Measurements from ENCODE around the gene ADCY9. TPM values are rescaled to one million over a fixed set of nuclear protein-coding genes. Genes with fewer than 3 reads are reported as not detected.

The ADCY9 gene
- total and polyA plus RNA-seq, 10 donors: 0.70 to 23.0 (median 11.8) TPM

DNA sequence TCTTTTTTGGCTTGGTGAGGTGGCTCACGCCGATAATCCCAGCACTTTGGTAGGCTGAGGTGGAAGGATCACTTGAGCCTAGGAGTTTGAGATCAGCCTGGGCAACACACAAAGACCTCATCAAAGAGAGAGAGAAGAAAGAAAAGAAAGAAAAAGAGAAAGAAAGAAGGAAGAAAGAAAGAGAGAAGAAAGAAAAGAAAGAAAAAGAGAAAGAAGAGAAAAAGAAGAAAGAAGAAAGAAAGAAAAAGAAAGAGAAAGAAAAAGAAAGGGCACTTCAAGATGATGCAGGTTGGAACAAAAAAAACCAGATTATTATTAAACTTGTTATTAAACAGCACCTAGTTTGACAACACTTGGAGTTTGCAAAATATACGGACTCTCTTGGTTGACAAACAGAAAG, 21.2 kb upstream of the ADCY9 start:
- H3K9me3 ChIP-seq: no peaks in the 10 kb centered on the region
- H3K36me3 ChIP-seq: no peaks in the 10 kb centered on the region
- H3K27me3 ChIP-seq (replicated peaks in 1 of 7): peaks cover 0 to 8% (median 0%) of the 10 kb centered on the region in 7 donors
- H3K4me3 ChIP-seq: no peak overlapping the region
- intact Hi-C loops (cut with DNase I; ENCODE audit: low total_unique reads): no loop called here
- TF ChIP-seq, protein P1, sequence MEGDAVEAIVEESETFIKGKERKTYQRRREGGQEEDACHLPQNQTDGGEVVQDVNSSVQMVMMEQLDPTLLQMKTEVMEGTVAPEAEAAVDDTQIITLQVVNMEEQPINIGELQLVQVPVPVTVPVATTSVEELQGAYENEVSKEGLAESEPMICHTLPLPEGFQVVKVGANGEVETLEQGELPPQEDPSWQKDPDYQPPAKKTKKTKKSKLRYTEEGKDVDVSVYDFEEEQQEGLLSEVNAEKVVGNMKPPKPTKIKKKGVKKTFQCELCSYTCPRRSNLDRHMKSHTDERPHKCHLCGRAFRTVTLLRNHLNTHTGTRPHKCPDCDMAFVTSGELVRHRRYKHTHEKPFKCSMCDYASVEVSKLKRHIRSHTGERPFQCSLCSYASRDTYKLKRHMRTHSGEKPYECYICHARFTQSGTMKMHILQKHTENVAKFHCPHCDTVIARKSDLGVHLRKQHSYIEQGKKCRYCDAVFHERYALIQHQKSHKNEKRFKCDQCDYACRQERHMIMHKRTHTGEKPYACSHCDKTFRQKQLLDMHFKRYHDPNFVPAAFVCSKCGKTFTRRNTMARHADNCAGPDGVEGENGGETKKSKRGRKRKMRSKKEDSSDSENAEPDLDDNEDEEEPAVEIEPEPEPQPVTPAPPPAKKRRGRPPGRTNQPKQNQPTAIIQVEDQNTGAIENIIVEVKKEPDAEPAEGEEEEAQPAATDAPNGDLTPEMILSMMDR (IDR thresholded peaks at IDR 0.05 in 8 of 11, conservative IDR thresholded peaks at IDR 0.05 in 3 of 11): no peak
- TF ChIP-seq POLR2A (IDR thresholded peaks at IDR 0.05) (no peak), POLR2AphosphoS5 (IDR thresholded peaks at IDR 0.05) (no peak)
- H3K4me1 ChIP-seq: no peaks in the 10 kb centered on the region
- DNase-seq: no peak
- WGBS, 5 donors: 80 to 95% (median 89%) methylated on average over 3 of the region's 3 CpGs
- no peak overlapping the region for H3K27ac ChIP-seq

DNA sequence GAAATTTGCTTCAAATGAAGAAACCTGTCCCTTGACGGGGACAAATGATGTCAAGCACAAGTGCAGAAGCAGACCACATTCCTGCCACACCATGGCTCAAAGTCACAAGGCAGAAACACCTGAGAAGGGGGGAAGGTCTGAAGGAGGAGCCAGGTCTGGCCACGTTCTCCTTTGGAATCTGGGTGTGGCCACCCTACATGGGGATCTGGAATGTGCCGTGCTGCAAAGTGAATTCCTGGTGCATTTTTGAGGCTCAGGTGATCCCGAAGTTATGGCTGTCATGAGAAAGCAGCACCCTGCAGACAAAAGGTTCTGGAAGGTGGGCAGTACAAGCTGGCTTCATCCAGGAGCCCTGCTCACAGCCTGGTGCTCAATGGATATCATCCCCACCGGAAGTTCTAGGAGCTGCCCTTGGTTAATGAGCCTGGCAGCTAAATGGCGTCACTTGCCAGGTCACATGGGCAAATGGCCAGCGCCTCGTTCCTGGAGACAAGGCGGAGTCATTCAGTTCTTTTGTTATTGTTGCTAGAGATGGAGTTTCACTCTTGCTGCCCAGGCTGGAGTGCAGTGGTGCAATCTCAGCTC, 20.1 kb upstream of the ADCY9 start:
- Histone ChIP-seq H3K4me3 (no peak overlapping the region), H3K27ac (no peak overlapping the region), H3K4me1 (no peaks in the 10 kb centered on the region), H3K36me3 (no peaks in the 10 kb centered on the region), H3K9me3 (no peaks in the 10 kb centered on the region), H3K27me3 (replicated peaks in 1 of 7) (peaks cover 0 to 12% (median 0%) of the 10 kb centered on the region in 7 donors)
- 59 to 76% (median 71%) methylated on average over 6 to 9 of the region's 9 CpGs for WGBS, 5 donors
- no peak for TF ChIP-seq POLR2A (IDR thresholded peaks at IDR 0.05)
- TF ChIP-seq, protein P1 (IDR thresholded peaks at IDR 0.05 in 8 of 11, conservative IDR thresholded peaks at IDR 0.05 in 3 of 11): no peak
- TF ChIP-seq POLR2AphosphoS5 (IDR thresholded peaks at IDR 0.05): no peak
- intact Hi-C loops (cut with DNase I; ENCODE audit: low total_unique reads): no loop called here
- DNase-seq: no peak

DNA sequence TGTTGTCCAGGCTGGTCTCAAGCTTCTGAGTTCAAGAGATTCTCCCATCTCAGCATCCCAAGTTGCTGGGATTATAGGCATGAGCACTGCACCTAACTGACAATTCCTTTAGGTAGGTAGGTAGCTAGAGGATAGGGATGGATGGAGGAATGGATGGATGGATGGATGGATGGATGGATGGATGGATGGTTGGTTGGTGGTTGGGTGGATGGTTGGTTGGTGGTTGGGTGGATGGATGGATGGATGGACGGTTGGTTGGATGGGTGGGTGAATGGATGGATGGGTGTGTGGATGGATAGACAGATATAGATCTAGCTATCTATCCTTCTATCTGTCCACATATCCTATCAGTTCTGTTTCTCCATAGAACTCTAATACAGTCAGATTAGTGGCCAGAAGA, 19.3 kb upstream of the ADCY9 start:
- 89 to 100% (median 92%) methylated on average over 1 of the region's 1 CpG for WGBS, 5 donors
- Histone ChIP-seq H3K4me3 (no peak overlapping the region), H3K27ac (no peak overlapping the region), H3K36me3 (no peaks in the 10 kb centered on the region), H3K4me1 (no peaks in the 10 kb centered on the region), H3K27me3 (replicated peaks in 1 of 7) (peaks cover 0 to 19% (median 0%) of the 10 kb centered on the region in 7 donors), H3K9me3 (no peaks in the 10 kb centered on the region)
- TF ChIP-seq POLR2A (IDR thresholded peaks at IDR 0.05): no peak
- TF ChIP-seq POLR2AphosphoS5 (IDR thresholded peaks at IDR 0.05): no peak
- TF ChIP-seq, protein P1 (IDR thresholded peaks at IDR 0.05 in 8 of 11, conservative IDR thresholded peaks at IDR 0.05 in 3 of 11): no peak
- DNase-seq: no peak
- intact Hi-C loops (cut with DNase I; ENCODE audit: low total_unique reads): no loop called here

DNA sequence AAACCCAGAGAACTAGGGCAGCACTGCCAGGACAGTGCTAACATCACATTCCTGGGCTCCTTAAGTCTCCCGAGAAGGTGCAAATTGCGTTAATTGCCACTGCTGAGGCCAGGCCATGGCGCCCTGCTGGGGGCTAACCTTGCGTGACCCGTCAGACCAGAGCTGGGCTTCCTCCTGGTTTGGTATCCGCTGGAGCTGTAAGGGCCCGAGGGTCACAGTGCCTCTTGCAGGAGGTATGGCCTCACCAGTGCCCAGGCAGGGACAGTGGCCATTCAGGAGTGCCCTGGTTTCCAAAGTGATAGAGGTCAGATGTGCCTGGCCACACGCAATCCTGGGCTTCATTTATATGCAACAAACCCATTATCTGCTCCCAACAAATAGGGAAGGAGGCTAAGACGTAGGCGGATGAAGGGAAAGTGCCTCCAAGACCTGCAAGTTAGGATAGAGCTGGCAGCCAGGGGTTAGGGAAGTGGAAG, 17.7 kb upstream of the ADCY9 start:
- Histone ChIP-seq H3K27ac (no peak overlapping the region), H3K36me3 (no peaks in the 10 kb centered on the region), H3K27me3 (replicated peaks in 1 of 7) (peaks cover 0 to 33% (median 0%) of the 10 kb centered on the region in 7 donors), H3K4me1 (no peaks in the 10 kb centered on the region), H3K4me3 (no peak overlapping the region), H3K9me3 (no peaks in the 10 kb centered on the region)
- 86 to 90% (median 87%) methylated on average over 10 of the region's 10 CpGs for WGBS, 5 donors
- TF ChIP-seq POLR2A (IDR thresholded peaks at IDR 0.05) (no peak), POLR2AphosphoS5 (IDR thresholded peaks at IDR 0.05) (no peak)
- TF ChIP-seq, protein P1 (IDR thresholded peaks at IDR 0.05 in 8 of 11, conservative IDR thresholded peaks at IDR 0.05 in 3 of 11): no peak
- intact Hi-C loops (cut with DNase I; ENCODE audit: low total_unique reads): no loop called here
- DNase-seq: no peak

Measured in spleen (tissue), 11 donors.